CD4-positive, alpha-beta T cell treated with Interleukin-17A for 4 hours (primary cell): ENCODE measurements around the gene ADGRG1.
"Not testable (repeated sequence)": the region's sequence is repeated elsewhere in the genome, so short reads cannot be mapped to it uniquely, and the experiment has no call there.

Source experiments
- DNase-seq: peaks from one replicate; pipeline ENCODE4 v3.0.0-alpha.2; 2020; ENCODE audit warnings: mixed read lengths

ADGRG1 gene

DNA sequence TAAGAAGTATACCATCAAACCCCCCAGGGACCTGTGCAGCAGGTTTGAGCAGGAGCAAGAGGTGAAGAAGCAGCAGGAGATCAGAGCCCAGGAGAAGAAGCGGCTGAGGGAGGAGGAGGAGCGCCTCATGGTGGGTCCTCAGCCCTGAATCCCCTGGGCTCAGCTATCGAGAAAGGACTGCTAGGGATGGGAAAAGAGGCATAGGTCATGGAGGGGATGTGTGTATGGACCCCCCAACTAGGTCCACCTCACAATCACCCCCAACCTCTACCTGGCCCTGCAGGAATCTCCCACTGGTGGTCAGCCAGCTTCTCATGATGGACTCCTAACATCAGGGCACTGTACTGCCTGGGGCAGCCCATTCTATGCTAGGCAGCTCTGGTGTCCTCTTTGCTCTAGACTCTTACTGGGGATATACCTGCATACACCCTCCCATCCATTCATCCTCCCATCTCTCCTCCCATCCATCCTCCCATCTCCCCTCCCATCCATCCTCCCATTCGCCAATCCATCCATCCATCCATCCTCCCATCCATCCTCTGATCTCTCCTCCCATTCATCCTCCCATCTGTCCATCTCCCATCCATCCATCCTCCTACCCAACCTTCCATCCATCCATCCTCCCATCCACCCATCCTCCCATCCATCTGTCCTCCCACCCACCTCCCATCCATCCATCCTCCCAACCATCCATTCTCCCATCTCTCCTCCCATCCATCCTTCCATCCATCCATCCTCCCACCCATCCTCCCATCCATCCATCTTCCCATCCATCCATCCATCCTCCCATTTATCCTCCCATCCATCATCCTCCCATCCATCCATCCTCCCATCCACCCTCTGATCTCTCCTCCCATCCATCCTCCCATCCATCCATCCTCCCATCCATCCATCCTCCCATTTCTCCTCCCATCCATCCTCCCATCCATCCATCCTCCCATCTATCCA, 76.7 kb downstream of the ADGRG1 start:
- no peak for DNase-seq

DNA sequence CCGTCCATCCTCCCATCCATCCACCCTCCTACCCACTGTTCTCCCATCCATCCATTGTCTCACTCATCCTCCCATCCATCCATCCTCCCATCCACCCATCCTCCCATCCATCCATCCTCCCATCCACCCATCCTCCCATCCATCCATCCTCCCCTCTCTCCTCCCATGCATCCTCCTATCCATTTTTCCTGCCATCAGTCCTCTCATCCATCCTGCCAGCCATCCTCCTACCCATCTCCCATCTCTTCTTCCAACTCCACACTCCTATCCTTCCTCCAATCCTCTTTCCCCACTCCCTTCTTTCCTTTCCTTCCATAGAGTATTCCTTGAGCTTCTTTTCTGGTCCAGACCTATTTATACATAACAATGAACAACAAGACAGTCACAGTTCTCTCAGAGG, 78.3 kb downstream of the ADGRG1 start:
- no peak for DNase-seq

DNA sequence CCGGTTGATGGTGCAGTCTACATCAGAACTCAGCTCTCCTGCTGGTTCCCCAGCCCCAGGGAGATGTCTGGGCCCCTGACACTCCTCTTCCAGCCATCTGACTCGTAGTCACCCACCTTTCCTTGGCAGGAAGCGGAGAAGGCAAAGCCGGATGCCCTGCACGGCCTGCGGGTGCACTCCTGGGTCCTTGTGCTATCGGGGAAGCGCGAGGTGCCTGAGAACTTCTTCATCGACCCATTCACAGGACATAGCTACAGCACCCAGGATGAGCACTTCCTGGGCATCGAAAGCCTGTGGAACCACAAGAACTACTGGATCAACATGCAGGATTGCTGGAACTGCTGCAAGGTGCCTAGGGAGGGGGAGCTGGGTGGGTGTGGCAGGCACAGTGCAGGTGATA, 78.9 kb downstream of the ADGRG1 start:
- DNase-seq = no peak

DNA sequence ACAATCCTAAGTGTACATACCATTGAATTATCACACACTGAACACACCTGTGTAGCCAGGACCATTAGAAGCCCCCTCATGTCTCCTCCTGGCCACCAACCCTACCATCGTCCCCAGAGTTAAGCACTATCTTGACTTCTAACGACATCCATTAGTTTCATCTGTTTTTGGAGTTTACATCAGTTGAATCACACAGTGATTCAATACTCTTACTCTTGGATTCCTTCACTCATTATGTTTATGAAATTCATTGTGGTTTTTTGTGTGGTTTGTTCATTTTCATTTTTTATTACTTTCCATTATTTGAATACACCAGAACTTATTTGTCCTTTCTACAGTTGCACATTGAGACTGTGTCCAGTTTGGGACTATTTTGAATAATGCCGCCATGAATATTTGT, 79.7 kb downstream of the ADGRG1 start:
- DNase-seq = no peak

DNA sequence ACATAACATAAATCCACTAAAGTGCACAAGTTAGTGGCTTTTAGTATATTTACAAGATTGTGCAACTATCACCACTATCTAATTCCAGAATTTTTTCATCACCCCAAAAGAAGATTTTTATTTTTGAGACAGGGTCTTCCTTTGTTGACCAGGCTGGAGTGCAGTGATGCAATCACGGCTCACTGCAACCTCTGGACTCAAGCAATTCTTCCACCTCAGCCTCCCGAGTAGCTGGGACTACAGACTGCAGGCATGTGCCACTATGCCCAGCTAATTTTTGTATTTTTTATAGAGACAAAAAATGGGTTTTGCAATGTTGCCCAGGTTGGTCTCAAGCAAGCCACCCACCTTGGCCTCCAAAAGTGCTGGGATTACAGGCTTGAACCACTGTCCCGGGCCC, 81.2 kb downstream of the ADGRG1 start:
- no peak for DNase-seq

DNA sequence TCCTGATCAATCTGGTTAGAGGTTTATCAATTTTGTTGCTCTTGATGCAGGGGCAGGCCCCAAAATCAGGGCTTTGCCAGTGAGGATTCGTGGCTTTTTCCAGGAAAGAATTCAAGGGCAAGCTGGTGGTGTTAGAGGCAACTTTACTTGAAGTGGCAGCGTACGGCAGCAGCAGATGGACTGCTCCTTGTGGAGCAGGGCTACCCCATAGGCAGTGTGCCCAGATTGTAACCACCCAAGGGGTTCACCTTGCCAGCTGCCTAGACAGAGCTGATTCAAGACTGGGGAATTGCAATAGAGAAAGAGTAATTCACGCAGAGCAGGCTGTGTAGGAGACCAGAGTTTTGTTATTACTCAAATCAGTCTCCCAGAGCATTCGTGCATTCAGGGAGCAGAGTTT, 82.9 kb downstream of the ADGRG1 start:
- DNase-seq = no peak

DNA sequence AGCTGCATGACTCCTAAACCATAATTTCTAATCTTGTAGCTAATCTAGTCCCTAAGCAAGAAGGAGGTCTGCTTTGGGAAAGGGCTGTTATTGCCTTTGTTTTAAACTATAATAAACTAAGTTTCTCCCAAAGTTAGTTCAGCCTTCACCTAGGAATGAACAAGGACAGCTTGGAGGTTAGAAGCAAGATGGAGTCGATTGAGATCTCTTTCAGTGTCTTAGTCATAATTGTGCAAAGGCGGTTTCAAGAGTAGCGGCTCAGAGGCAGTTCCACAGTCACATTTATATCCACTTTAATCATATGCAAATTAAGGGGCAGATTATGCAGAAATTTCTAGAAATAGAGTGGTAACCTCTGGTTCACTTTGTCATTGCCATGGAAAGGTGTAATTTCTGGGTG, 83.6 kb downstream of the ADGRG1 start:
- DNase-seq = no peak

DNA sequence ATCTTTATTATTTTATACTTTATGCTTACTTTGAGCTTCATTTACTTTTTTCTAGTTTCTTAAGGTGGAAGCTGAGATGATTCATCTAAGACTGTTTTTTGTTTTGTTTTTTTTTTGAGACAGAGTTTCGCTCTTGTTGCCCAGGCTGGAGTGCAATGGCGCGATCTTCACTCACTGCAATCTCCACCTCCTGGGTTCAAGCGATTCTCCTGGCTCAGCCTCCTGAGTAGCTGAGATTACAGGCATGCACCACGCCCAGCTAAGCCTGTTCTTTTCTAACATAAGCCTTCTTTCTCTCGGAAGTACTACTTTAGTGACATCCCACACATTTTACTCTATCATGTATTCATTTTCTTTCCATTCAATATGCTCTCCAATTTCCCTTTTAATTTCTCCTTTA, 84.1 kb downstream of the ADGRG1 start:
- not testable (repeated sequence) for DNase-seq

DNA sequence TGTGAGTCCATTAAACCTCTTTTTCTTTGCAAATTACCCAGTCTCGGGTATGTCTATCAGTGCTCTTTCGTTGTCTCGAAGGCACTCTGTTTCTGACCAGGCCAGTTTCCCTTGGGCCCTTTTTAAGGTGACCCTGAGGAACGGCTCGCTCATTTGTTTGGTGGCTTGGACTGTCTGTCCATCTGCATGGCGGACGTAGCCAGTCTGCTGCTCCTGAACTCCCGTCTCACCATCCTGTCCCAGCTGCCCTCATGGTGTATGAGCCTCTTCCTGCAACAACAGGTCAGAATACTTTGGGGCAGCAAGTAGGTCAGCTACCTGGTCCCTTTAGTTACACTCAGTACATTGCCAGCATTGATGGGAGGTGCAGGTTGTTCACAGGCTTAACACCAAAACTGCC, 85.2 kb downstream of the ADGRG1 start:
- DNase-seq = no peak

DNA sequence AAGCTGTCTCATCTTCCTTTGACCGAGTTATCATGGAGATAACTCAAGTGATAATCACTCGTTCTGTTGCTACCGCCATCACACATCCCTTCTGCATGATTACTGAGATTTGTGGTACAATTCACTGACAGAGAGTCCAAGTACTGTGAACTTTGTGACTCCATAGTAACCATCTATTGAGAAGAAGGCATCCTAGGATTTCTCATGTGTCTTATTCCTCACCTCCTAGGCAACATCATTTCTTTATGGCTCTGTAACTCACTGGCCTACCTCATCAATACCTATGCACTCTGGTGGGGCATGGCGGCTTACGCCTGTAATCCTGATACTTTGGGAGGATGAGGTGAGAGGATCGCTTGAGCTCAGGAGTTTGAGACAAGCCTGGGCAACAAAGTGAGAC, 85.6 kb downstream of the ADGRG1 start:
- no peak for DNase-seq
